Type B pancreatic cell (in vitro differentiated cells): Measurements from ENCODE around the gene DVL1. TPM values are rescaled to one million over a fixed set of nuclear protein-coding genes. Genes with fewer than 3 reads are reported as not detected.

ENCODE experiments used
- DNase-seq: peaks from one replicate; pipeline ENCODE4 v3.0.0; 2021; ENCODE audit warnings: mixed read lengths; ENCODE audit not compliant: unreplicated experiment; ENCODE audit errors: extremely low spot score
- H3K27ac Mint-ChIP-seq: 2 replicates; pipeline ENCODE4 v1.8.0; 2021; ENCODE audit warnings: mild to moderate bottlenecking, mixed read lengths
- H3K27me3 Mint-ChIP-seq: 2 replicates; pipeline ENCODE4 v1.8.0; 2021; ENCODE audit warnings: mixed read lengths
- H3K36me3 Mint-ChIP-seq: 2 replicates; pipeline ENCODE4 v1.8.0; 2021; ENCODE audit warnings: mixed read lengths
- H3K4me1 Mint-ChIP-seq: one replicate; pipeline ENCODE4 v1.8.0; 2021; ENCODE audit warnings: mixed read lengths; ENCODE audit not compliant: unreplicated experiment
- H3K4me3 Mint-ChIP-seq: 2 replicates; pipeline ENCODE4 v1.8.0; 2021; ENCODE audit warnings: mild to moderate bottlenecking, mixed read lengths
- H3K9me3 Mint-ChIP-seq: 2 replicates; pipeline ENCODE4 v1.8.0; 2021; ENCODE audit warnings: mixed read lengths
- CTCF ChIP-seq: fragments of 200-600 bp; sonication (generic); conservative IDR thresholded peaks from 2 replicates; pipeline ENCODE4 v1.5.0; 2021; ENCODE audit warnings: antibody characterized with exemption, mild to moderate bottlenecking
- total RNA-seq: library from RNA; stranded (reverse); gene quantifications from 2 replicates; pipeline ENCODE4 v1.2.1, GENCODE V29; 2021; ENCODE audit warnings: low replicate concordance

Gene DVL1
- total RNA-seq, 1 donor from 2014 or later: 62.8 TPM

- H3K27ac Mint-ChIP-seq: peak overlapping the region; percentile 46
These were observed 1.4 kb downstream of the DVL1 start for GRCh38 chr1:1347663-1348419.

GRCh38 chr1:1347026-1347595 lies 2.1 kb downstream of the DVL1 start:
- H3K9me3 Mint-ChIP-seq: no peaks in the 10 kb centered on the region
- DNase-seq: no peak
- no peaks in the 10 kb centered on the region for H3K36me3 Mint-ChIP-seq
- TF ChIP-seq CTCF: no peak
- peaks cover 14% of the 10 kb centered on the region for H3K4me1 Mint-ChIP-seq
- peak overlapping the region; percentile 85 for H3K4me3 Mint-ChIP-seq
- H3K27me3 Mint-ChIP-seq: no peaks in the 10 kb centered on the region
- H3K27ac Mint-ChIP-seq: peak overlapping the region; percentile 46

More at GRCh38 chr1:1347663-1348419, 1.4 kb downstream of the DVL1 start:
- Mint-ChIP-seq H3K4me1 (peaks cover 17% of the 10 kb centered on the region), H3K9me3 (no peaks in the 10 kb centered on the region), H3K4me3 (peak overlapping the region; percentile 85), H3K27me3 (peaks cover 5% of the 10 kb centered on the region), H3K36me3 (no peaks in the 10 kb centered on the region)
- TF ChIP-seq CTCF: no peak
- DNase-seq: no peak

- no peak for DNase-seq
- Mint-ChIP-seq H3K36me3 (no peaks in the 10 kb centered on the region), H3K9me3 (no peaks in the 10 kb centered on the region), H3K27me3 (no peaks in the 10 kb centered on the region), H3K4me1 (peaks cover 11% of the 10 kb centered on the region), H3K27ac (peak overlapping the region; percentile 46), H3K4me3 (peak overlapping the region; percentile 85)
- TF ChIP-seq CTCF: no peak
These were observed 2.7 kb downstream of the DVL1 start for GRCh38 chr1:1346501-1346890.

- peaks cover 4% of the 10 kb centered on the region for H3K36me3 Mint-ChIP-seq
- peaks cover 11% of the 10 kb centered on the region for H3K4me1 Mint-ChIP-seq
- no peak overlapping the region for H3K27ac Mint-ChIP-seq
- TF ChIP-seq CTCF: no peak
- H3K27me3 Mint-ChIP-seq: no peaks in the 10 kb centered on the region
- H3K9me3 Mint-ChIP-seq: no peaks in the 10 kb centered on the region
- no peak overlapping the region for H3K4me3 Mint-ChIP-seq
- no peak for DNase-seq
These were observed 3.2 kb downstream of the DVL1 start for GRCh38 chr1:1345860-1346500.

- Mint-ChIP-seq H3K4me1 (peaks cover 11% of the 10 kb centered on the region), H3K27me3 (no peaks in the 10 kb centered on the region), H3K4me3 (no peak overlapping the region), H3K27ac (no peak overlapping the region), H3K9me3 (no peaks in the 10 kb centered on the region), H3K36me3 (peaks cover 10% of the 10 kb centered on the region)
- DNase-seq: no peak
- no peak for TF ChIP-seq CTCF
These were observed 3.8 kb downstream of the DVL1 start for GRCh38 chr1:1345384-1345783.
